HepG2 (cell line): ENCODE results near the gene CHST11. TPM values are rescaled to one million over a fixed set of nuclear protein-coding genes. Genes with fewer than 3 reads are reported as not detected.

ENCODE experiments used
- AKAP8 ChIP-seq: sonication (generic); formaldehyde crosslinking; IDR thresholded peaks from 2 replicates; pipeline ENCODE4 v1.5.1; 2020; ENCODE audit warnings: mild to moderate bottlenecking, missing genetic modification reagents
- KDM1A ChIP-seq: IDR thresholded peaks from 2 replicates; pipeline ENCODE4 v1.6.1; 2016; ENCODE audit warnings: missing compliant biosample characterization
- KLF15 ChIP-seq: sonication (generic); formaldehyde crosslinking; IDR thresholded peaks from 2 replicates; pipeline ENCODE4 v1.8.1; 2023; ENCODE audit warnings: borderline replicate concordance, mild to moderate bottlenecking, inconsistent platforms, missing genetic modification reagents, mixed read lengths
- PHF21A ChIP-seq: sonication (generic); formaldehyde crosslinking; IDR thresholded peaks from 2 replicates; pipeline ENCODE4 v1.5.0; 2020; ENCODE audit warnings: mild to moderate bottlenecking, missing genetic modification reagents
- SRSF4 ChIP-seq: fragments of 200-400 bp; formaldehyde crosslinking; IDR thresholded peaks from one replicate; pipeline ENCODE4 v1.6.1; 2018; ENCODE audit warnings: mild to moderate bottlenecking, low read depth, low read length, moderate library complexity; ENCODE audit not compliant: poor library complexity, severe bottlenecking
- ZFP82 ChIP-seq: sonication (generic); formaldehyde crosslinking; IDR thresholded peaks from 2 replicates; pipeline ENCODE4 v1.5.1; 2020; ENCODE audit warnings: mild to moderate bottlenecking, missing genetic modification reagents, borderline replicate concordance
- ZNF678 ChIP-seq: sonication (generic); formaldehyde crosslinking; IDR thresholded peaks from 2 replicates; pipeline ENCODE4 v1.4.0; 2020; ENCODE audit warnings: mild to moderate bottlenecking, missing genetic modification reagents
- polyA plus RNA-seq, 8 experiments: library from polyadenylated mRNA; depleted of rRNA in 3 of 8; stranded (reverse) in 7 of 8; unstranded in 1 of 8; fragments of >200 nt; fragmentation: Illumina TruSeq in 4 of 8; extraction: Trizol in 4 of 8; gene quantifications; 2 replicates each; pipeline versions ENCODE4 v1.2.1 to v1.2.3, GENCODE V29; 2011 to 2016; ENCODE audit warnings: low read depth in 4 of 8, missing spikeins in 1 of 8, mixed read lengths in 1 of 8; ENCODE audit not compliant: insufficient read depth in 1 of 8
- total RNA-seq, 5 experiments: library from RNA; depleted of rRNA; stranded (reverse); fragments of >200 nt; fragmentation: Illumina TruSeq; extraction: Trizol; gene quantifications; 2 replicates each; pipeline ENCODE4 v1.2.3, GENCODE V29; 2016; ENCODE audit warnings: low read depth in 1 of 5
- TF ChIP-seq, protein P1 (sequence below): sonication (generic); formaldehyde crosslinking; IDR thresholded peaks from 2 replicates; pipeline ENCODE4 v1.9.0; 2021; ENCODE audit warnings: mild to moderate bottlenecking, missing genetic modification reagents
- TF ChIP-seq, protein P2 (sequence below): sonication (generic); formaldehyde crosslinking; conservative IDR thresholded peaks from 2 replicates; pipeline ENCODE4 v1.4.0; 2020; ENCODE audit warnings: missing genetic modification reagents
- TF ChIP-seq, protein P3 (sequence below): IDR thresholded peaks from 2 replicates; pipeline ENCODE4 v1.6.1; 2016; ENCODE audit warnings: missing genetic modification reagents, missing compliant biosample characterization
- TF ChIP-seq, protein P4 (sequence below): sonication (generic); formaldehyde crosslinking; IDR thresholded peaks from 2 replicates; pipeline ENCODE4 v1.4.0; 2020; ENCODE audit warnings: mild to moderate bottlenecking, missing genetic modification reagents

CHST11 gene
- total and polyA plus RNA-seq, 2 of the 13 experiments (the other 11 are each of a cell fraction or from before 2014, with no cell fraction given) = 0.15 TPM; not detected in 1

DNA sequence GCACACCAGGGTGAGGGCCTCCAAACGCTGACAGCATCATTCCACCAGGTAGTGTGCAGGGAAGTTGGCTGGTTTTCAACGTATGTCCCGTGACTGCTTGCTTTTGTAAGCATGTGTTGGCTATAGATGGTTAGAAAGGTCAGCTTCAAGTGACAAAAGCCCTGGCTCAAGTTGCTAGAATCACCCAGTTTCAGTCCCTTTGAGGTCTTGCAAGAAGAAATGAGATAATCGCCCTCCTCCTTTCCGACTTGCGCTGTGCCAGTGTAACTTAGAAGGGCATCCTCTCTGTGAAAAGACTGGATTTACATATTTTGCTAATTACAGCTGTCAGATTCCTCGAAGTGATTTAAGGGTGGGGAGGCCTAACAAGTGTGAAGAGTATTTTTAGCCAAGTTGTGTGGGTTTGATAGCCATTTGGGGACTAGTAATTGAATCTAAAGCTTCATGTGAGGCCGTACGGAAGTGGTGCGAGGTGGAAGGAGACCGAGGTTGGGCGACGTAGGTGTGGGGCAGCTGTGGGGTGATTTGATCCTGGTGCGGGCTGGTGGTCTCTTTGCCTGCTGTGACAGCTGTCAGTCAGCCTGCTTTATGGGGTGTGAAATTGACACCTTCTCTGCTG, 94.7 kb downstream of the CHST11 start (continued):
- TF ChIP-seq, protein P1, sequence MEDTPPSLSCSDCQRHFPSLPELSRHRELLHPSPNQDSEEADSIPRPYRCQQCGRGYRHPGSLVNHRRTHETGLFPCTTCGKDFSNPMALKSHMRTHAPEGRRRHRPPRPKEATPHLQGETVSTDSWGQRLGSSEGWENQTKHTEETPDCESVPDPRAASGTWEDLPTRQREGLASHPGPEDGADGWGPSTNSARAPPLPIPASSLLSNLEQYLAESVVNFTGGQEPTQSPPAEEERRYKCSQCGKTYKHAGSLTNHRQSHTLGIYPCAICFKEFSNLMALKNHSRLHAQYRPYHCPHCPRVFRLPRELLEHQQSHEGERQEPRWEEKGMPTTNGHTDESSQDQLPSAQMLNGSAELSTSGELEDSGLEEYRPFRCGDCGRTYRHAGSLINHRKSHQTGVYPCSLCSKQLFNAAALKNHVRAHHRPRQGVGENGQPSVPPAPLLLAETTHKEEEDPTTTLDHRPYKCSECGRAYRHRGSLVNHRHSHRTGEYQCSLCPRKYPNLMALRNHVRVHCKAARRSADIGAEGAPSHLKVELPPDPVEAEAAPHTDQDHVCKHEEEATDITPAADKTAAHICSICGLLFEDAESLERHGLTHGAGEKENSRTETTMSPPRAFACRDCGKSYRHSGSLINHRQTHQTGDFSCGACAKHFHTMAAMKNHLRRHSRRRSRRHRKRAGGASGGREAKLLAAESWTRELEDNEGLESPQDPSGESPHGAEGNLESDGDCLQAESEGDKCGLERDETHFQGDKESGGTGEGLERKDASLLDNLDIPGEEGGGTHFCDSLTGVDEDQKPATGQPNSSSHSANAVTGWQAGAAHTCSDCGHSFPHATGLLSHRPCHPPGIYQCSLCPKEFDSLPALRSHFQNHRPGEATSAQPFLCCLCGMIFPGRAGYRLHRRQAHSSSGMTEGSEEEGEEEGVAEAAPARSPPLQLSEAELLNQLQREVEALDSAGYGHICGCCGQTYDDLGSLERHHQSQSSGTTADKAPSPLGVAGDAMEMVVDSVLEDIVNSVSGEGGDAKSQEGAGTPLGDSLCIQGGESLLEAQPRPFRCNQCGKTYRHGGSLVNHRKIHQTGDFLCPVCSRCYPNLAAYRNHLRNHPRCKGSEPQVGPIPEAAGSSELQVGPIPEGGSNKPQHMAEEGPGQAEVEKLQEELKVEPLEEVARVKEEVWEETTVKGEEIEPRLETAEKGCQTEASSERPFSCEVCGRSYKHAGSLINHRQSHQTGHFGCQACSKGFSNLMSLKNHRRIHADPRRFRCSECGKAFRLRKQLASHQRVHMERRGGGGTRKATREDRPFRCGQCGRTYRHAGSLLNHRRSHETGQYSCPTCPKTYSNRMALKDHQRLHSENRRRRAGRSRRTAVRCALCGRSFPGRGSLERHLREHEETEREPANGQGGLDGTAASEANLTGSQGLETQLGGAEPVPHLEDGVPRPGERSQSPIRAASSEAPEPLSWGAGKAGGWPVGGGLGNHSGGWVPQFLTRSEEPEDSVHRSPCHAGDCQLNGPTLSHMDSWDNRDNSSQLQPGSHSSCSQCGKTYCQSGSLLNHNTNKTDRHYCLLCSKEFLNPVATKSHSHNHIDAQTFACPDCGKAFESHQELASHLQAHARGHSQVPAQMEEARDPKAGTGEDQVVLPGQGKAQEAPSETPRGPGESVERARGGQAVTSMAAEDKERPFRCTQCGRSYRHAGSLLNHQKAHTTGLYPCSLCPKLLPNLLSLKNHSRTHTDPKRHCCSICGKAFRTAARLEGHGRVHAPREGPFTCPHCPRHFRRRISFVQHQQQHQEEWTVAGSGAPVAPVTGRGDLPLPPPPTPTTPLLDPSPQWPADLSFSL (CRISPR knock-in tag) = no peak
- no peak for TF ChIP-seq SRSF4
- TF ChIP-seq, protein P2, sequence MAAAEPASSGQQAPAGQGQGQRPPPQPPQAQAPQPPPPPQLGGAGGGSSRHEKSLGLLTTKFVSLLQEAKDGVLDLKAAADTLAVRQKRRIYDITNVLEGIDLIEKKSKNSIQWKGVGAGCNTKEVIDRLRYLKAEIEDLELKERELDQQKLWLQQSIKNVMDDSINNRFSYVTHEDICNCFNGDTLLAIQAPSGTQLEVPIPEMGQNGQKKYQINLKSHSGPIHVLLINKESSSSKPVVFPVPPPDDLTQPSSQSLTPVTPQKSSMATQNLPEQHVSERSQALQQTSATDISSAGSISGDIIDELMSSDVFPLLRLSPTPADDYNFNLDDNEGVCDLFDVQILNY (CRISPR knock-in tag) = no peak
- TF ChIP-seq PHF21A (CRISPR knock-in tag) = no peak
- no peak for TF ChIP-seq KDM1A (CRISPR knock-in tag)
- TF ChIP-seq KLF15 (CRISPR knock-in tag) = no peak
- no peak for TF ChIP-seq ZFP82 (CRISPR knock-in tag)
- no peak for TF ChIP-seq AKAP8 (CRISPR knock-in tag)
- TF ChIP-seq, protein P3, sequence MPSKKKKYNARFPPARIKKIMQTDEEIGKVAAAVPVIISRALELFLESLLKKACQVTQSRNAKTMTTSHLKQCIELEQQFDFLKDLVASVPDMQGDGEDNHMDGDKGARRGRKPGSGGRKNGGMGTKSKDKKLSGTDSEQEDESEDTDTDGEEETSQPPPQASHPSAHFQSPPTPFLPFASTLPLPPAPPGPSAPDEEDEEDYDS (CRISPR knock-in tag) = no peak
- TF ChIP-seq, protein P4, sequence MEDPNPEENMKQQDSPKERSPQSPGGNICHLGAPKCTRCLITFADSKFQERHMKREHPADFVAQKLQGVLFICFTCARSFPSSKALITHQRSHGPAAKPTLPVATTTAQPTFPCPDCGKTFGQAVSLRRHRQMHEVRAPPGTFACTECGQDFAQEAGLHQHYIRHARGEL = no peak
- TF ChIP-seq ZNF678 (CRISPR knock-in tag) = no peak
